ENCODE data around the gene PWWP2B.
A peak's percentile ranks its signal among the peaks of the same experiment; 100 is the strongest.

PWWP2B gene

DNA sequence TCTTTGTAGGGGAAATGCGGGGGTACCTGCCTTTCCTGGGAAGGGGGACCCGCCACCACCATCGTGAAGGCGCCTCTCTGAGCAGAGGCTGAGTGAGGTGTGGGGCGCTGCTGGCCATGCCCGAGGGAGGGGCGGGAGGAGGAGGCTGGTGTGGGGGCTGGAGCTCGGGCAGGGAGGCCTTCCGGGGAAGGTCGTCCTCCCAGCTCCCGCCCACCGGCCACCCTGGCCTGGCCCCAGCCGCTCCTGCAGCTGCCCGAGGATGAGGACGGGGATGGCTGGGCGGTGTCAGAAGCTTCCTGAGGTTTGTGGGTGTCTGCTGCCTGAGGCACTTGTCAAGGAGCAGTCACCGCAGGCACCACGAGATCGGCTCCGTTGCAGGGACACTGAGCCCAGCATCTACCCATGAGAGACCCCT is 11.4 kb downstream of the PWWP2B start:
- no peak overlapping the region for H3K27ac Mint-ChIP-seq
- peak; percentile 52 for DNase-seq
- peaks cover 7% of the 10 kb centered on the region for H3K36me3 Mint-ChIP-seq (ENCODE audit: low read depth)
- TF ChIP-seq, protein P1, sequence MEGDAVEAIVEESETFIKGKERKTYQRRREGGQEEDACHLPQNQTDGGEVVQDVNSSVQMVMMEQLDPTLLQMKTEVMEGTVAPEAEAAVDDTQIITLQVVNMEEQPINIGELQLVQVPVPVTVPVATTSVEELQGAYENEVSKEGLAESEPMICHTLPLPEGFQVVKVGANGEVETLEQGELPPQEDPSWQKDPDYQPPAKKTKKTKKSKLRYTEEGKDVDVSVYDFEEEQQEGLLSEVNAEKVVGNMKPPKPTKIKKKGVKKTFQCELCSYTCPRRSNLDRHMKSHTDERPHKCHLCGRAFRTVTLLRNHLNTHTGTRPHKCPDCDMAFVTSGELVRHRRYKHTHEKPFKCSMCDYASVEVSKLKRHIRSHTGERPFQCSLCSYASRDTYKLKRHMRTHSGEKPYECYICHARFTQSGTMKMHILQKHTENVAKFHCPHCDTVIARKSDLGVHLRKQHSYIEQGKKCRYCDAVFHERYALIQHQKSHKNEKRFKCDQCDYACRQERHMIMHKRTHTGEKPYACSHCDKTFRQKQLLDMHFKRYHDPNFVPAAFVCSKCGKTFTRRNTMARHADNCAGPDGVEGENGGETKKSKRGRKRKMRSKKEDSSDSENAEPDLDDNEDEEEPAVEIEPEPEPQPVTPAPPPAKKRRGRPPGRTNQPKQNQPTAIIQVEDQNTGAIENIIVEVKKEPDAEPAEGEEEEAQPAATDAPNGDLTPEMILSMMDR (IDR thresholded peaks at IDR 0.05), result no peak
- H3K4me3 Mint-ChIP-seq, result no peak overlapping the region
- no peaks in the 10 kb centered on the region for H3K27me3 Mint-ChIP-seq (ENCODE audit: low read depth, poor library complexity)
- H3K4me1 Mint-ChIP-seq, result peaks cover 51% of the 10 kb centered on the region
- H3K9me3 Mint-ChIP-seq, result no peaks in the 10 kb centered on the region

DNA sequence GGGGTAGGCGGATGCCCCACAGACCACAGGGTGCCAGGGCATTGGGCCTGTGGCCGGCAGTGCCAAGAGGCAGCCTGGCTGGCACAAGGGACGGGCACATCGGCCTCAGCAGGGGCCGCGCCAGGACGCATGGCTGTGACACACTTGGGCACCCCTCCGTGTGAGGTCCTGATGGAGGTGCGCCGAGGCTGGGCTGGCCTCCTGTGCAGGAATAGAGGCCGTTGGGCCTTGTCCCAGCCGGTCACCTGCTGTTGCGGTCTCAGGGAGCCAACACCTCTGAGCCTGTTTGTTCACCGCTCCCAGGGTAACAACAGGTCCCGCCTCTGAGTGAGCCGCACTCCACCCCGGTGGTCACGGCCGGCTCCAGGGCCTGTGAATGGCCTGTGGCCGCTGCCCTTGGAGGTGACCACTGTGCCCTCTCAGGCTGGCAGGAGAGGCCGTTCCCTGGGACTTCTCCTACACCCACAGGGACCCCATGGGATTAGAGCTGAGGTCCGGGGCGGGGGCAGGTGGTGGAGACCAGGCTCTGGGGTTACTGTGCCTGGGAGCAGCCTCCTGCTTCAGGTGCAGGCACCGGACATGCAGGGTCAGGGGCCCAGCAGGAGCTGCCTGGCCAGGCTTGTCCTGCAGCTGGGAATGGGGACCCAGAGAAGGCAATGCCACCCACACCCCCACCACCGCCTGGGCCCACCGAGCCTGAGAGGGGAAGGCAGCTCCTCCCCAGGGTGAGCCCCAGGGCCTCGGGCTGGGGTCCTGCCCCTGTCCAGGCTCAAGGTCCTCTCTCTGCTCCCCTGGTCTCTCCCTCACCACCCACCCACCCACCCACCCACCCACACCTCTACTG is 12.0 kb downstream of the PWWP2B start:
- Mint-ChIP-seq H3K4me1 (peaks cover 57% of the 10 kb centered on the region), H3K27me3 (ENCODE audit: low read depth, poor library complexity) (peaks cover 5% of the 10 kb centered on the region), H3K4me3 (no peak overlapping the region), H3K9me3 (no peaks in the 10 kb centered on the region), H3K27ac (no peak overlapping the region), H3K36me3 (ENCODE audit: low read depth) (peaks cover 7% of the 10 kb centered on the region)
- DNase-seq, result no peak
- TF ChIP-seq, protein P1 (IDR thresholded peaks at IDR 0.05), result no peak

DNA sequence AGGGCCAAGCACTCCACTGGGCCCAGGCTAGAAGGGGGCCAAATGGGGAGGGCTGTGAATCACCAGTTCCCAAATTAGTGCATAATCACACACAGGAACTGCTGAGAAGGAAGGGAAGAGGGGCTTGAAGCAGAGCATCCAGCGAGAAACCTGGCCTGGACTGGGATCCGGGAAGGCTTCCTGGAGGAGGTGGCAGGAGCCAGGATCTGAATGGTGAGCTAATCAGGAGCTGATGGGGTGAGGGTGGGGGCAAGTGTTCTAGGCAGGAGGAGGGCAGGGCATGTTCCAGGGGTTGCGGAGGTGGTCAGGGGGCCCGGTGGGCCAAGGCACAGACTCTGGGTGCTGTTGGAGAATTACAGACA is 12.6 kb downstream of the PWWP2B start:
- H3K4me1 Mint-ChIP-seq, result peaks cover 63% of the 10 kb centered on the region
- no peak for DNase-seq
- no peak overlapping the region for H3K4me3 Mint-ChIP-seq
- H3K9me3 Mint-ChIP-seq, result no peaks in the 10 kb centered on the region
- H3K27ac Mint-ChIP-seq, result peak overlapping the region; percentile 77
- H3K27me3 Mint-ChIP-seq (ENCODE audit: low read depth, poor library complexity), result peaks cover 5% of the 10 kb centered on the region
- TF ChIP-seq, protein P1 (IDR thresholded peaks at IDR 0.05), result no peak
- peaks cover 7% of the 10 kb centered on the region for H3K36me3 Mint-ChIP-seq (ENCODE audit: low read depth)

DNA sequence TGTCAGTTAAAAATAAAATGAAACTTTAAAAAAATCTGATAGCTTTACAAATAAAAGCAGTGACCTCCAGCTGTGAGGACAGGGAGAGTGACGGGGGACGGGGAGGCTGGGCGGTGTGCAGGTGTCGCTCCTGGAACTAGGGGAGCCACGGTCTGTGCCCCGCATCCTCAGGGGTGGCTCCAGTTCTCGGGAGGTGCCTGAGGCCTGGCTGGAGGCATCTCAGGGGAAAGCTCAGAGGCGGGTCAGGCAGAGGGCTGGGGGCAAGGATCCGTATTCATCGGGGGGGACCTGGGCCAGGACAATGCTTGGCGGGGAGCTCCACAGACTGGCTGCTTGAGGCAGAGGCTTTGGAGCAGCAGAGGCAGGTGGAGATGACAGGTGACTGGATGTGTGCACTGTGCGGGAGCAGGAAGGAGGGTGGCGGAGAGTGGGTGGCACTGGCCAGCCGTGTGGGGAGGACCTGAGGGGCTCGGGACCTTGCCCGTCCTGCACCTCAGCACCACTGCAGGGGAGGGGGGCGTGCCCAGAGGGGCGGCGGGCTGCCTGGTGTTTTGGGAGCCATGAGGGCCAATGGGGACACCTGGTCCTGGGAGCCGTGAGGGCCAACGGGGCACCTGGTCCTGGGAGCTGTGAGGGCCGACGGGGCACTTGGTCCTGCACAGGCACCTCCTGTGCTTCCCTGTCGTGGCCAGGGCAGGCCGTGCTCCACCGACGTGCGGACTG is 13.2 kb downstream of the PWWP2B start:
- peaks cover 8% of the 10 kb centered on the region for H3K27me3 Mint-ChIP-seq (ENCODE audit: low read depth, poor library complexity)
- DNase-seq, result no peak
- H3K4me1 Mint-ChIP-seq, result peaks cover 69% of the 10 kb centered on the region
- TF ChIP-seq, protein P1 (IDR thresholded peaks at IDR 0.05), result no peak
- peak overlapping the region; percentile 47 for H3K4me3 Mint-ChIP-seq
- H3K36me3 Mint-ChIP-seq (ENCODE audit: low read depth), result peaks cover 8% of the 10 kb centered on the region
- H3K27ac Mint-ChIP-seq, result peak overlapping the region; percentile 77
- H3K9me3 Mint-ChIP-seq, result no peaks in the 10 kb centered on the region

DNA sequence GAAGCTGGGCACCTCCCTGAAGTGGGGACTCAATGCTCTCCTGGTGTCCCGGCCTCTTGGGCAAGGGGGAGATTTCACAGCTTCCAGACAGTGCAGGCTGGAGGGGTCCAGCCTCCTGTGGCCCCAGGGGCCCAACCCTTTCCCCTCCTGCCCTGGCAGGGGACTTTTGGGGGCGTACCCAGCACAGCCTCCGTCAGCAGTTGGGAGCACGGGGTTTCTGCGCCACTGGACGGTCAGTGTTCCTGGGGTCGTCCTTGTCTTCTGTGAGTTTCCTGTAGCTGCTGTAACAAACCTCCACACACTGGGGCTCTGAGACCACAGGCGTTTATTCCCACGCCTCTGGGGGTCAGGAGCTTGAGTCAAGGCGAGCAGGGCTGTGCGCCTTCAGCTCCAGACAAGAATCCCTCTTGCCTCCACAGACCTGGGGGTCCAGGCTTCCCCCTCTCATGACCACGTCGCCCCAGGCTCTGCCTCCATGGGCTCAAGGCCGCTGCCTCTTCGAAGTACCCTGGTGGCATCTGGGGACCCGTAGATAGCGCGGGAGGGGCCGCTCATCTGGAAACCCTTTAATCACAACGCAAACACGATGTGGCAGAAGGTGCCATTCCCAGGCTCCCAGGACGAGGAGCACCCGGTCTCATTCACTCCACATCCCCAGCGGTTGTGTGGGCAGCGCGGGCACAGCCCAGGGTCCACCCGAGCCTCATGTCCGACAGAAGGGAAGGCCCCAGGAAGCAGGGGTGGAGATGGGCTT is 14.0 kb downstream of the PWWP2B start:
- TF ChIP-seq, protein P1 (IDR thresholded peaks at IDR 0.05), result no peak
- peaks cover 8% of the 10 kb centered on the region for H3K27me3 Mint-ChIP-seq (ENCODE audit: low read depth, poor library complexity)
- DNase-seq, result no peak
- no peak overlapping the region for H3K4me3 Mint-ChIP-seq
- peaks cover 76% of the 10 kb centered on the region for H3K4me1 Mint-ChIP-seq
- peaks cover 8% of the 10 kb centered on the region for H3K36me3 Mint-ChIP-seq (ENCODE audit: low read depth)
- peak overlapping the region; percentile 97 for H3K27ac Mint-ChIP-seq
- no peaks in the 10 kb centered on the region for H3K9me3 Mint-ChIP-seq

Measured in nephron progenitor cell (in vitro differentiated cells).